HG03064 (cell line): ENCODE measurements around the gene OPTC.
"Not testable (repeated sequence)": the region's sequence is repeated elsewhere in the genome, so short reads cannot be mapped to it uniquely, and the experiment has no call there.

Experiments used
- ATAC-seq: cut with Tn5 transposase; IDR thresholded peaks from one replicate; pipeline ENCODE4 v1.9.1; 2021; ENCODE audit warnings: low read depth; ENCODE audit not compliant: unreplicated experiment

The OPTC gene

GRCh38 chr1:203465146-203465798, 28.7 kb upstream of the OPTC start:
- ATAC-seq, result no peak

- no peak for ATAC-seq
Measured at GRCh38 chr1:203465948-203466347, 28.0 kb upstream of the OPTC start.

- not testable (repeated sequence) for ATAC-seq
Measured at GRCh38 chr1:203466906-203467549, 26.9 kb upstream of the OPTC start.

- no peak for ATAC-seq
Measured at GRCh38 chr1:203467550-203467921, 26.4 kb upstream of the OPTC start.

- ATAC-seq, result no peak
Measured at GRCh38 chr1:203468326-203468725, 25.6 kb upstream of the OPTC start.

- no peak for ATAC-seq
Measured at GRCh38 chr1:203470240-203470639, 23.7 kb upstream of the OPTC start.

- no peak for ATAC-seq
Measured at GRCh38 chr1:203471841-203472240, 22.1 kb upstream of the OPTC start.

- ATAC-seq, result no peak
Measured at GRCh38 chr1:203473281-203473680, 20.7 kb upstream of the OPTC start.

GRCh38 chr1:203473781-203474305, 20.1 kb upstream of the OPTC start:
- ATAC-seq, result no peak

- no peak for ATAC-seq
Measured at GRCh38 chr1:203475012-203475981, 18.7 kb upstream of the OPTC start, which contains the start of gene PRELP. TSS of gene PRELP (plus strand) at chr1:203475806. CDS start at chr1:203483185, 7,379 bp downstream.

- no peak for ATAC-seq
Measured at GRCh38 chr1:203476216-203476814, 17.6 kb upstream of the OPTC start.

GRCh38 chr1:203477748-203478147, 16.2 kb upstream of the OPTC start:
- ATAC-seq, result no peak

GRCh38 chr1:203478231-203478630, 15.7 kb upstream of the OPTC start:
- no peak for ATAC-seq

GRCh38 chr1:203478986-203479385, 15.0 kb upstream of the OPTC start:
- ATAC-seq, result no peak

GRCh38 chr1:203479646-203480045, 14.3 kb upstream of the OPTC start:
- no peak for ATAC-seq

- no peak for ATAC-seq
Measured at GRCh38 chr1:203480084-203480483, 13.9 kb upstream of the OPTC start.

- no peak for ATAC-seq
Measured at GRCh38 chr1:203480525-203481084, 13.3 kb upstream of the OPTC start.

GRCh38 chr1:203481196-203481595, 12.8 kb upstream of the OPTC start:
- no peak for ATAC-seq

GRCh38 chr1:203486618-203487370, 7.2 kb upstream of the OPTC start:
- ATAC-seq, result no peak

- ATAC-seq, result no peak
Measured at GRCh38 chr1:203488539-203488938, 5.4 kb upstream of the OPTC start.
